GM19240 (cell line): ENCODE results near the gene ALDOC.
"Not testable (repeated sequence)": the region's sequence is repeated elsewhere in the genome, so short reads cannot be mapped to it uniquely, and the experiment has no call there.

Experiments
- DNase-seq: peaks from one replicate; pipeline ENCODE4 v3.0.0; 2011; ENCODE audit warnings: low spot score; ENCODE audit not compliant: insufficient read length

The ALDOC gene

GRCh38 chr17:28582513-28582912, 5.8 kb upstream of the ALDOC start:
- no peak for DNase-seq

GRCh38 chr17:28580959-28581358, 4.3 kb upstream of the ALDOC start:
- no peak for DNase-seq

- no peak for DNase-seq
These were observed 2.8 kb upstream of the ALDOC start for GRCh38 chr17:28579526-28579925.

DNA sequence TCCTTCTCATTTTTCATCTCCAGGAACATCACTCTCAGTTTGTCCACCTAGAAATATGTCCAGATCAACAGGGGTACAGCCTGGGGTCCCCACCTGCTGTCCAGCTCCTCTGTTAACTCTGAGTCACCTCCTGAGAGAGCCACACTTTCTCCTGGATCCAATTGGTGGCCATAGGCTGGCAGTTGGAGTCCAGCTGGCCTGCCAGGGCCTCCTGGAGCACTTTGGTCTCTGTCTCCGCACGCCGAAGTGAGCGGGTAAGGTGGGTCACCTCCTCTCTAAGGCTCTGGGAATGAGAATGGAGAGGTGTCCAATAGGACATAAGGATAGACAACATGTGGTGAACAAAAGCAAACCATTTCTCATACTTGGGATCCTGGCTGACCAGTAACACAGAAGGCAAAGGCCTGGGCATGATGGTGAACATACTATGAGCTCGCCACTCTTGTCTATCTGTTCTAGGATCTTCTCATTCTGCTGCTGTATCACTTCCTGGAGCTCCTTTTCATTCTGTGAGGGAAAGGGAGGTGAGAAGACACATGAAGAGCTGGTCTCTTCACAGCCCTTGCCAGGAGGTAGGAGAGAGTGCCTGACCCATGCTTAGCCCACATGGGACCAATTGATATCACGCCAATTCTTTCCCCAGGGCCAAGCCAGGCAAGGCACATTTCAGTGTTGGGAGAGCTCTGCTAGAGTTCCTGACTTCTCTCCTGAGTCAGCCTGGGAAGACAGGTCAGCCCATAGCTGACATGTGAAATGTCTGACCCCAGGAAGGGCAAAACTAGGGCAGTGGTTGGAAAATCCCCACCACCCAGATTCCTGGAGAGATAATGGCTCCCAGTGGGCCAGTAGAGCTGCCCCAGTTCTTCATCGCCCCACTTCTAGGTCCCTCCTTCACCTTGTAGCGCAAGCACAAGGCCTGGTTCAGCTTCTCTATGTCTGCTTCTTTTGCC, 1.8 kb upstream of the ALDOC start:
- no peak for DNase-seq

- no peak for DNase-seq
These were observed 750 bp upstream of the ALDOC start for GRCh38 chr17:28577466-28577824.

GRCh38 chr17:28576016-28576415, 679 bp downstream of the ALDOC start:
- DNase-seq, result not testable (repeated sequence)

DNA sequence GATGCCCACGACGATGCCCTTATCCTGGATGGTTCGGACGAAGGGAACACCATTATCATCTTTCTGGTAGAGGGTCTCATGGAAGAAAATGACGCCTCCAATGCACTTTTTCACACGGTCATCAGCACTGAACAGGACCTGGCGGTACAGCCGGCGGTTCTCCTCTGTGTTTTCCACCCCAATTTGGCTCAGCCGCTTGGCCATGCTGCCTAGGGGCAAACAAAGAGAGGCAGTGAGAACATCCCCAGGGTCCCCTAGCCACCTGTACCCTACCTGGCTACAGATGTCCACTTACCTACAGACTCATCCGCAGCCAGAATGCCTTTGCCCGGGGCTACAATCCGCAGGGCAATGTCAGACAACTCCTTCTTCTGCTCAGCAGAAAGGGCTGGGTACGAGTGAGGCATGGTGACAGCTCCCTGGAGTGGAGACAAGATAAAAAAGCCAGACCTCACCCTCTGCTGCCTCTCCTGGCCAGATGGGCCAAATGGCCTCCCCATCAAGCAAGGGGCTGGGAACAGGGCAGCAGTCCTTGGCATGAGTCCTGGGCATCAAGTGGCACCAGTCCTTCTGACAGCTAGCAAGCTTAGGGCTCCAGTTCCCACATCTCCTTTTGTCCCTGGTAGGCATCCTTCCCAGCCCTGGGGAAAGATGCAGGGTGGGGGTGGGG, 1.4 kb downstream of the ALDOC start:
- no peak for DNase-seq

GRCh38 chr17:28574526-28574925, 2.2 kb downstream of the ALDOC start:
- no peak for DNase-seq

GRCh38 chr17:28573966-28574480, 2.7 kb downstream of the ALDOC start:
- no peak for DNase-seq

GRCh38 chr17:28573521-28573920, 3.2 kb downstream of the ALDOC start:
- DNase-seq, result no peak

GRCh38 chr17:28573040-28573380, 3.7 kb downstream of the ALDOC start:
- DNase-seq, result no peak

- DNase-seq, result no peak
These were observed 4.2 kb downstream of the ALDOC start for GRCh38 chr17:28572259-28573039.

DNA sequence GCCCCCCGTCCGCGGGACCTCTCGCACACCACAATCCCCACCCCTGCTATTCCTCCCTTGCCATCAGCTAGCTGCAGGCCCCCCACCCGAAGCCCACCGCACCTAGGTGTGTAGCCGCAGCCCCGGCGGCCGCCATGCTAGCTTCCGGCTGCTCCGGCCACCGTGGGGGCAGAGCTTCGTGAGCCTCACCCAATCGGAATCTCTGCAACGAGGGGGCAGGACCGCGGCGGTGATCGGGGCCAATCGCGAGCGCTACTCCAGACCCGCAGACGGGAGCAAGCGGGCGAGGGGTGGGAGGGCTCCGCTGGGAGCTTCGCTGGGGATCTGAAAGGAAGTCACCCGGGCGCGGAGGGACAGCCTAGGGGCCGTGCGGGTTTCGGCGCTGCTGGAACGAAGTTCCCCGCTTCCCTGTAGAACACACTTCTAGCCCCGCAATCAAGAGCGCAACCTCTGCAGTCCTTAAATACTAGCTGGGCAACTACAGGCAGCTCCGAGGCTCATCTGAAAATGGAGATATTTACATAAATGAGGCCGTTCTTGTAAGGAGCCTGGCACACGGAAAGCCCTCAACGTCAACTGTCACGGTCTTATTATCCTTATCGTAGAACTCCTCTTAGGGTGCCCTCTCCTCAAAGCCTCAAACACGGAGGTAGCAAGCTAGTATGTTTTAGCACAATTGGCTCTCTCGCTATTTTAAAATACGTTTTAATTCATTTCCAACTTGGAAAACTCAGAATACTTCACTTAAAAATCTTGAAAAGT, 5.2 kb downstream of the ALDOC start, which contains the start of gene PIGS:
Gene PIGS, minus strand, starts transcription at position 164 of the 762 bp plus-strand sequence. Its CDS starts 28 bp downstream, at position 136.
- peak; percentile 88 for DNase-seq

DNA sequence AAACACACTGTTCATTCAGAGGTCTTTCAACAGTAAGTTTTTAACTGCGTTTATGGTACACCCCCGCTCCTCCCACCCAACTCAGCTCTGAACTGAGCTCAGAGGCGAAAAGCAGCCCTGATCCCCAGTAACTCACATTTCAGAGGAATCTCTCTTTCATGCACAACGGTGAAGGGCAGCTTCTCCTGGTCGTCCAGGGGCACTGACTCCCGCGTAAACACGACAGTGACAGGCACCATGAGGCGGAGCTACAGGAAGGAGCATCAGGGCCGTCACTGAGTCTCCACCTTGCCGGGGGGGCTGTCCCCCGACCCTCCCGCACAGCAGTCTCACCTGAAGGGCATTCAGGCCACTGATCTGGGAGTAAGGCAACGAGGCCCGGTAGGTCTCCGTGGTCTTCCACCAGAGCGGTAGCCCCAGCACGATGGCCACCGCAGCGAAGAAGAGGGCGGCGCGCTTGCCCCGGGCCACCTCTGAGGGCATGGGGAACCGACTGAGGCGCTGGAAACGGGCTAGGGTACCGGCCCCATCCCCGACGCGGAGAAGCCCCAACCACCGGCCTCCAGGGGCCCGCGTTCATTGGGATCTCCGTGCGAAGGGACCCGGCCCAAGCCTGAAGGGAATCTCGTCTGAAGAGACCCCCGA, 5.9 kb downstream of the ALDOC start:
- DNase-seq, result no peak

DNA sequence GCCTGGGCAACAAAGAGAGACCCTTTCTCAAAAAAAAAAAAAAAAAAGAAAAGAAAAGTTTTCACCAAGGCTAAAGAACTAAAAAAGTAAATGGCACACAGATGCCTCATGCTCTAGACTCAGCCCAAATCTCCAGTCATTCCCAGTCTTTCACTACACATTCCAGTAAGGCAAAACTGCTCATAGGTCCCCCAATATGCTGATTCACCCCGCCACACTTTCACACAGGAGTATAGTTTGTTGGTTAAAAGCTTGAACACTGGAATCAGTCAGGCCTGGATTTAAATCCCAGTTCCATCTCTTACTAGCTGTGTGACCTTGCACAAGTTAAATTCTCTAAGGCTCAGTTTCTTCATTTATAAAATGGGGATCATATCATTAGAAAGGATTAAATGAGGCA, 7.2 kb downstream of the ALDOC start:
- no peak for DNase-seq

GRCh38 chr17:28567604-28568003, 9.1 kb downstream of the ALDOC start:
- no peak for DNase-seq

GRCh38 chr17:28563475-28563874, 13.2 kb downstream of the ALDOC start:
- DNase-seq, result no peak

DNA sequence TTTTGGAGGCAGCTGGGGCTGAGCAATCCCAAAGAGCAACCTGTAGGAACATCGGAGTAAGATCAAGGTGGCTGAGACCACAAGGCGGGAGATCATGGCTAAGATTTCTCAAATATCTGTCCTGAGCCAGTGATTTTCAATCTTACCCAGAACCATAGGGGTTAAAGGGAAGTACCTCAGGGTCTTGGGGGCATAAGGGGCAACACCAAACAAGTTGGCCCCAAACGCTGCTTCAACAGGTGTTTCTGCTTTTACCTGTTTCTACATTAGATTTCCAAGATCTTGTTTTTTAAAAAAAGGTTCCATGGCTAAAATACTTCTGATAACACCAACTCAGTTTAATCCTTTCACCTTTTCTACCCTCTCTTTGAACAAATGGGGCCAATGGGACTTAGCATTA, 21.7 kb downstream of the ALDOC start:
- no peak for DNase-seq

- DNase-seq, result no peak
These were observed 22.1 kb downstream of the ALDOC start for GRCh38 chr17:28554565-28554964.

- DNase-seq, result no peak
These were observed 23.6 kb downstream of the ALDOC start for GRCh38 chr17:28553000-28553505.
